ENCODE results near the gene HDGFL2.

The HDGFL2 gene

GRCh38 chr19:4542896-4543841 lies 71.1 kb downstream of the HDGFL2 start:
- H3K9me2 ChIP-seq (replicated peaks; ENCODE audit: control insufficient read depth, low read length), result no peaks in the 10 kb centered on the region
- no peaks in the 10 kb centered on the region for H3K27me3 ChIP-seq (ENCODE audit: control insufficient read depth, low read length)
- TF ChIP-seq EZH2phosphoT487 (IDR thresholded peaks at IDR 0.05; ENCODE audit: borderline replicate concordance, low read length), result no peak
- TF ChIP-seq, protein P1, sequence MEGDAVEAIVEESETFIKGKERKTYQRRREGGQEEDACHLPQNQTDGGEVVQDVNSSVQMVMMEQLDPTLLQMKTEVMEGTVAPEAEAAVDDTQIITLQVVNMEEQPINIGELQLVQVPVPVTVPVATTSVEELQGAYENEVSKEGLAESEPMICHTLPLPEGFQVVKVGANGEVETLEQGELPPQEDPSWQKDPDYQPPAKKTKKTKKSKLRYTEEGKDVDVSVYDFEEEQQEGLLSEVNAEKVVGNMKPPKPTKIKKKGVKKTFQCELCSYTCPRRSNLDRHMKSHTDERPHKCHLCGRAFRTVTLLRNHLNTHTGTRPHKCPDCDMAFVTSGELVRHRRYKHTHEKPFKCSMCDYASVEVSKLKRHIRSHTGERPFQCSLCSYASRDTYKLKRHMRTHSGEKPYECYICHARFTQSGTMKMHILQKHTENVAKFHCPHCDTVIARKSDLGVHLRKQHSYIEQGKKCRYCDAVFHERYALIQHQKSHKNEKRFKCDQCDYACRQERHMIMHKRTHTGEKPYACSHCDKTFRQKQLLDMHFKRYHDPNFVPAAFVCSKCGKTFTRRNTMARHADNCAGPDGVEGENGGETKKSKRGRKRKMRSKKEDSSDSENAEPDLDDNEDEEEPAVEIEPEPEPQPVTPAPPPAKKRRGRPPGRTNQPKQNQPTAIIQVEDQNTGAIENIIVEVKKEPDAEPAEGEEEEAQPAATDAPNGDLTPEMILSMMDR (IDR thresholded peaks at IDR 0.05; ENCODE audit: low read depth, low read length, poor library complexity, severe bottlenecking), result no peak
- no peaks in the 10 kb centered on the region for H3F3A ChIP-seq (ENCODE audit: control insufficient read depth, insufficient read depth)
- H3K27ac ChIP-seq (ENCODE audit: low read depth, low read length), result no peak overlapping the region
- peaks cover 4% of the 10 kb centered on the region; the same call in 1 of the 2 replicates for H3K9me3 ChIP-seq (ENCODE audit: control insufficient read depth, insufficient read depth, low read length)
- no peaks in the 10 kb centered on the region for H4K20me1 ChIP-seq (ENCODE audit: control insufficient read depth, insufficient read depth, low read depth, low read length)
- no peaks in the 10 kb centered on the region for H3K36me3 ChIP-seq (ENCODE audit: control insufficient read depth, low read length)
- no peaks in the 10 kb centered on the region for H3K79me2 ChIP-seq (ENCODE audit: control insufficient read depth, low read length)
- no peak overlapping the region for H3K4me3 ChIP-seq (ENCODE audit: low read length)
- peaks cover 11% of the 10 kb centered on the region for H3K4me1 ChIP-seq (ENCODE audit: control insufficient read depth, low read length)
- no peak overlapping the region for H3K4me2 ChIP-seq (ENCODE audit: low read length)

- no peak overlapping the region for H3K27ac ChIP-seq (ENCODE audit: low read depth, low read length)
- H3K4me1 ChIP-seq (ENCODE audit: control insufficient read depth, low read length), result peaks cover 11% of the 10 kb centered on the region
- no peak overlapping the region for H3K4me3 ChIP-seq (ENCODE audit: low read length)
- H4K20me1 ChIP-seq (ENCODE audit: control insufficient read depth, insufficient read depth, low read depth, low read length), result no peaks in the 10 kb centered on the region
- H3K9me2 ChIP-seq (replicated peaks; ENCODE audit: control insufficient read depth, low read length), result no peaks in the 10 kb centered on the region
- H3K36me3 ChIP-seq (ENCODE audit: control insufficient read depth, low read length), result no peaks in the 10 kb centered on the region
- H3K79me2 ChIP-seq (ENCODE audit: control insufficient read depth, low read length), result no peaks in the 10 kb centered on the region
- no peak overlapping the region for H3K4me2 ChIP-seq (ENCODE audit: low read length)
- TF ChIP-seq, protein P1 (IDR thresholded peaks at IDR 0.05; ENCODE audit: low read depth, low read length, poor library complexity, severe bottlenecking), result no peak
- no peak for TF ChIP-seq EZH2phosphoT487 (IDR thresholded peaks at IDR 0.05; ENCODE audit: borderline replicate concordance, low read length)
- H3K9me3 ChIP-seq (ENCODE audit: control insufficient read depth, insufficient read depth, low read length), result peaks cover 4% of the 10 kb centered on the region; the same call in 1 of the 2 replicates
- no peaks in the 10 kb centered on the region for H3K27me3 ChIP-seq (ENCODE audit: control insufficient read depth, low read length)
- H3F3A ChIP-seq (ENCODE audit: control insufficient read depth, insufficient read depth), result no peaks in the 10 kb centered on the region
Measured at GRCh38 chr19:4543842-4544647, 71.9 kb downstream of the HDGFL2 start.

DNA sequence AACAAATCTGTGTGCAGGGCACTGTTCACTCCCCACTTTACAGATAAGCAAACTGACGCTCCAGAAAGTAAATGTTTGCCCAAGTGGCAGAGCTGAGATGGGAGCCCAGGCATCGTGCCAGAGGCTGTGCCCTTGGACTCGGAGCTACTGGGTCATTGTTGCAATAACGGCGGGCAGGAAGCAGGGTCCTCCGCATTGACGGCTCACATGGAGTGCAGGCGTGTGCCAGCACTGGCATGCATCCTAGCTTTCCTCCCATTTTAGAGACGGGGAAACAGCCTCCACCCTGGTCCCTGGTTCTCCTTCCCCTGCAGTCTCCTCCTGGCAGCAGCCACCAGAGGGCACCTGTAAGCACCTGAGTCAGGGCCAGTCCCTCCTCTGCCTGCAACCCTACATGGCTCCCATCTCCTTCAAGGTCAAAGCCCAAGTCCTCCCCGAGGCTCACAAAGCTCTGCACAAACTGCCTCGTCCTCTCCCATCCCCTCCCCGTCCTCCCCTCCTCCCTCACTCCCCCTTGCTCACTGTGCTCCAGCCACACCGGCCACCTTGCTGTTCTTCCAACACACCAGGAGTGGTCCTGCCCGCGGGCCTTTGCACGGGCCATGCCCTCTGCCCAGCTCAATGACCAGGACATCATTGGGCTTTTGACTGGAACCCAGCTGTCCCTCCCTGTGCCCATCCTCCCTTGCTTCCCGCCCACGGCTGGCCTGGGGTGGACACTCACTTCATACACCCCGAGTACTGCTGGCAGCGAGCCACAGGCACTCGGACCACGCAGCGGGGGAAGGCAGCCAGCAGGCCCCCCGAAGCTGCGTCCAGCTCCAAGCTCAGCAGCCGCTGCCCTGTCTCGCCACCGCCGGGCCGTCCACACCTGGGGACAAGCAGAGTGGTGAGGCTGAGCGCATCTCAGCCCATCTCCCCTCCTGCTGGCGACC lies 75.5 kb downstream of the HDGFL2 start:
- no peaks in the 10 kb centered on the region for H3K27me3 ChIP-seq (ENCODE audit: control insufficient read depth, low read length)
- H4K20me1 ChIP-seq (ENCODE audit: control insufficient read depth, insufficient read depth, low read depth, low read length), result no peaks in the 10 kb centered on the region
- H3K79me2 ChIP-seq (ENCODE audit: control insufficient read depth, low read length), result no peaks in the 10 kb centered on the region
- TF ChIP-seq, protein P1 (IDR thresholded peaks at IDR 0.05; ENCODE audit: low read depth, low read length, poor library complexity, severe bottlenecking), result peak; percentile 56
- TF ChIP-seq EZH2phosphoT487 (IDR thresholded peaks at IDR 0.05; ENCODE audit: borderline replicate concordance, low read length), result no peak
- H3K9me3 ChIP-seq (ENCODE audit: control insufficient read depth, insufficient read depth, low read length), result no peaks in the 10 kb centered on the region
- H3K4me3 ChIP-seq (ENCODE audit: low read length), result no peak overlapping the region
- H3K27ac ChIP-seq (ENCODE audit: low read depth, low read length), result no peak overlapping the region
- no peaks in the 10 kb centered on the region for H3K36me3 ChIP-seq (ENCODE audit: control insufficient read depth, low read length)
- no peaks in the 10 kb centered on the region for H3K9me2 ChIP-seq (replicated peaks; ENCODE audit: control insufficient read depth, low read length)
- no peaks in the 10 kb centered on the region for H3K4me1 ChIP-seq (ENCODE audit: control insufficient read depth, low read length)
- no peak overlapping the region for H3K4me2 ChIP-seq (ENCODE audit: low read length)
- no peaks in the 10 kb centered on the region for H3F3A ChIP-seq (ENCODE audit: control insufficient read depth, insufficient read depth)

Data from DOHH2 (cell line).